ENCODE measurements around the gene SLAMF1. TPM values are rescaled to one million over a fixed set of nuclear protein-coding genes. Genes with fewer than 3 reads are reported as not detected.
A peak's percentile ranks its signal among the peaks of the same experiment; 100 is the strongest.
"Not testable (repeated sequence)": the region's sequence is repeated elsewhere in the genome, so short reads cannot be mapped to it uniquely, and the experiment has no call there.

Gene SLAMF1
- total RNA-seq, 1 experiment from 2014 or later: not detected

GRCh38 chr1:160608941-160609340, 37.9 kb downstream of the SLAMF1 start:
- DNase-seq (ENCODE audit: low spot score): no peak
- in situ Hi-C loops (cut with HindIII; ENCODE audit: low sequenced_read_pairs): no loop called here

GRCh38 chr1:160608514-160608913, 38.3 kb downstream of the SLAMF1 start:
- in situ Hi-C loops (cut with HindIII; ENCODE audit: low sequenced_read_pairs): no loop called here
- no peak for DNase-seq (ENCODE audit: low spot score)

- no peak for DNase-seq (ENCODE audit: low spot score)
- in situ Hi-C loops (cut with HindIII; ENCODE audit: low sequenced_read_pairs): no loop called here
Measured at GRCh38 chr1:160608057-160608456, 38.8 kb downstream of the SLAMF1 start.

- no peak for DNase-seq (ENCODE audit: low spot score)
- in situ Hi-C loops (cut with HindIII; ENCODE audit: low sequenced_read_pairs): no loop called here
Measured at GRCh38 chr1:160607672-160608032, 39.2 kb downstream of the SLAMF1 start.

GRCh38 chr1:160607011-160607671, 39.7 kb downstream of the SLAMF1 start:
- in situ Hi-C loops (cut with HindIII; ENCODE audit: low sequenced_read_pairs): no loop called here
- DNase-seq (ENCODE audit: low spot score): peak; percentile 83

- in situ Hi-C loops (cut with HindIII; ENCODE audit: low sequenced_read_pairs): no loop called here
Measured at GRCh38 chr1:160606611-160607010, 40.2 kb downstream of the SLAMF1 start.

GRCh38 chr1:160605792-160606479, 40.9 kb downstream of the SLAMF1 start:
- DNase-seq (ENCODE audit: low spot score): no peak
- in situ Hi-C loops (cut with HindIII; ENCODE audit: low sequenced_read_pairs): no loop called here

More at GRCh38 chr1:160606611-160607010, 40.2 kb downstream of the SLAMF1 start:
- DNase-seq (ENCODE audit: low spot score): no peak

- in situ Hi-C loops (cut with HindIII; ENCODE audit: low sequenced_read_pairs): no loop called here
- no peak for DNase-seq (ENCODE audit: low spot score)
Measured at GRCh38 chr1:160605205-160605604, 41.6 kb downstream of the SLAMF1 start.

GRCh38 chr1:160597705-160598104, 49.1 kb downstream of the SLAMF1 start:
- DNase-seq (ENCODE audit: low spot score): no peak
- in situ Hi-C loops (cut with HindIII; ENCODE audit: low sequenced_read_pairs): no loop called here

GRCh38 chr1:160597051-160597450, 49.8 kb downstream of the SLAMF1 start:
- no peak for DNase-seq (ENCODE audit: low spot score)
- in situ Hi-C loops (cut with HindIII; ENCODE audit: low sequenced_read_pairs): no loop called here

- no peak for DNase-seq (ENCODE audit: low spot score)
- in situ Hi-C loops (cut with HindIII; ENCODE audit: low sequenced_read_pairs): no loop called here
Measured at GRCh38 chr1:160590488-160590887, 56.4 kb downstream of the SLAMF1 start.

- in situ Hi-C loops (cut with HindIII; ENCODE audit: low sequenced_read_pairs): no loop called here
- no peak for DNase-seq (ENCODE audit: low spot score)
Measured at GRCh38 chr1:160588468-160588867, 58.4 kb downstream of the SLAMF1 start.

GRCh38 chr1:160584784-160585183, 62.1 kb downstream of the SLAMF1 start:
- in situ Hi-C loops (cut with HindIII; ENCODE audit: low sequenced_read_pairs): no loop called here
- DNase-seq (ENCODE audit: low spot score): no peak

- in situ Hi-C loops (cut with HindIII; ENCODE audit: low sequenced_read_pairs); DNase-seq (ENCODE audit: low spot score): not testable (repeated sequence)
Measured at GRCh38 chr1:160582976-160583375, 63.9 kb downstream of the SLAMF1 start.

GRCh38 chr1:160581961-160582360, 64.9 kb downstream of the SLAMF1 start:
- in situ Hi-C loops (cut with HindIII; ENCODE audit: low sequenced_read_pairs): no loop called here
- no peak for DNase-seq (ENCODE audit: low spot score)

GRCh38 chr1:160580221-160580812, 66.5 kb downstream of the SLAMF1 start:
- in situ Hi-C loops (cut with HindIII; ENCODE audit: low sequenced_read_pairs): no loop called here
- peak; percentile 7 for DNase-seq (ENCODE audit: low spot score)

GRCh38 chr1:160579216-160579701, 67.6 kb downstream of the SLAMF1 start, which contains the start of gene CD84:
CD84 (minus strand) TSS chr1:160579496; CDS start chr1:160579437, 59 bp downstream.
- no peak for DNase-seq (ENCODE audit: low spot score)
- in situ Hi-C loops (cut with HindIII; ENCODE audit: low sequenced_read_pairs): no loop called here

- in situ Hi-C loops (cut with HindIII; ENCODE audit: low sequenced_read_pairs): no loop called here
- no peak for DNase-seq (ENCODE audit: low spot score)
Measured at GRCh38 chr1:160578525-160579191, 68.2 kb downstream of the SLAMF1 start.

- in situ Hi-C loops (cut with HindIII; ENCODE audit: low sequenced_read_pairs): no loop called here
- DNase-seq (ENCODE audit: low spot score): no peak
Measured at GRCh38 chr1:160578175-160578524, 68.7 kb downstream of the SLAMF1 start.

GRCh38 chr1:160577671-160578070, 69.2 kb downstream of the SLAMF1 start:
- in situ Hi-C loops (cut with HindIII; ENCODE audit: low sequenced_read_pairs): no loop called here

More at GRCh38 chr1:160577671-160578070, 69.2 kb downstream of the SLAMF1 start:
- DNase-seq (ENCODE audit: low spot score): no peak
